Peyer's patch (tissue), 4 donors: ENCODE results near the gene YIF1A. TPM values are rescaled to one million over a fixed set of nuclear protein-coding genes. Genes with fewer than 3 reads are reported as not detected.
A peak's percentile ranks its signal among the peaks of the same experiment; 100 is the strongest.

Source experiments
- DNase-seq, 3 donors: peaks; one replicate each; pipeline ENCODE4 v3.0.0-alpha.2; 2017 to 2019
- H3K27ac ChIP-seq, 4 donors: fragments of 200-600 bp; sonication (generic); one replicate each; pipeline ENCODE4 v1.5.1; 2016 to 2019
- H3K27me3 ChIP-seq, 2 donors: fragments of 200-600 bp; sonication (generic); one replicate each; pipeline ENCODE4 v1.5.1; 2019
- H3K36me3 ChIP-seq, 3 donors: fragments of 200-600 bp; sonication (generic); one replicate each; pipeline ENCODE4 v1.5.1; 2016 to 2019
- H3K4me1 ChIP-seq, 4 donors: fragments of 200-600 bp; sonication (generic); one replicate each; pipeline ENCODE4 v1.5.1; 2016 to 2019
- H3K4me3 ChIP-seq, 4 donors: fragments of 200-600 bp; sonication (generic); 1 replicate in 3 of 4; 2 replicates in 1 of 4; pipeline ENCODE4 v1.5.1; 2016 to 2019; ENCODE audit warnings: mild to moderate bottlenecking in 1 of 4
- H3K9me3 ChIP-seq, 4 donors: fragments of 200-600 bp; sonication (generic); one replicate each; pipeline ENCODE4 v1.5.1; 2016 to 2019; ENCODE audit warnings: mild to moderate bottlenecking in 1 of 4
- CTCF ChIP-seq, 6 experiments: fragments of 450-650 bp in 4 of 6; fragments of 200-600 bp in 2 of 6; sonication (generic) in 1 of 6; IDR thresholded peaks; one replicate each; pipeline ENCODE4 v1.5.1; 2017 to 2019; ENCODE audit warnings: antibody characterized with exemption in 6 of 6, mild to moderate bottlenecking in 3 of 6, moderate library complexity in 1 of 6
- POLR2A ChIP-seq, 2 donors: fragments of 450-650 bp; IDR thresholded peaks; one replicate each; pipeline ENCODE4 v1.5.1; 2017; ENCODE audit warnings: antibody characterized with exemption in 2 of 2, mild to moderate bottlenecking in 2 of 2, moderate library complexity in 2 of 2
- total RNA-seq, 4 donors: library from RNA; depleted of rRNA; stranded (reverse); fragments of >200 nt; gene quantifications; one replicate each; pipeline ENCODE4 v1.1.0, GENCODE V29; 2016

Gene YIF1A, protein sequence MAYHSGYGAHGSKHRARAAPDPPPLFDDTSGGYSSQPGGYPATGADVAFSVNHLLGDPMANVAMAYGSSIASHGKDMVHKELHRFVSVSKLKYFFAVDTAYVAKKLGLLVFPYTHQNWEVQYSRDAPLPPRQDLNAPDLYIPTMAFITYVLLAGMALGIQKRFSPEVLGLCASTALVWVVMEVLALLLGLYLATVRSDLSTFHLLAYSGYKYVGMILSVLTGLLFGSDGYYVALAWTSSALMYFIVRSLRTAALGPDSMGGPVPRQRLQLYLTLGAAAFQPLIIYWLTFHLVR
- total RNA-seq, result 100 to 1,000 TPM in 3 of 4 donors, 10 to 100 TPM in 1; 52.0 to 132 (median 115) TPM

DNA sequence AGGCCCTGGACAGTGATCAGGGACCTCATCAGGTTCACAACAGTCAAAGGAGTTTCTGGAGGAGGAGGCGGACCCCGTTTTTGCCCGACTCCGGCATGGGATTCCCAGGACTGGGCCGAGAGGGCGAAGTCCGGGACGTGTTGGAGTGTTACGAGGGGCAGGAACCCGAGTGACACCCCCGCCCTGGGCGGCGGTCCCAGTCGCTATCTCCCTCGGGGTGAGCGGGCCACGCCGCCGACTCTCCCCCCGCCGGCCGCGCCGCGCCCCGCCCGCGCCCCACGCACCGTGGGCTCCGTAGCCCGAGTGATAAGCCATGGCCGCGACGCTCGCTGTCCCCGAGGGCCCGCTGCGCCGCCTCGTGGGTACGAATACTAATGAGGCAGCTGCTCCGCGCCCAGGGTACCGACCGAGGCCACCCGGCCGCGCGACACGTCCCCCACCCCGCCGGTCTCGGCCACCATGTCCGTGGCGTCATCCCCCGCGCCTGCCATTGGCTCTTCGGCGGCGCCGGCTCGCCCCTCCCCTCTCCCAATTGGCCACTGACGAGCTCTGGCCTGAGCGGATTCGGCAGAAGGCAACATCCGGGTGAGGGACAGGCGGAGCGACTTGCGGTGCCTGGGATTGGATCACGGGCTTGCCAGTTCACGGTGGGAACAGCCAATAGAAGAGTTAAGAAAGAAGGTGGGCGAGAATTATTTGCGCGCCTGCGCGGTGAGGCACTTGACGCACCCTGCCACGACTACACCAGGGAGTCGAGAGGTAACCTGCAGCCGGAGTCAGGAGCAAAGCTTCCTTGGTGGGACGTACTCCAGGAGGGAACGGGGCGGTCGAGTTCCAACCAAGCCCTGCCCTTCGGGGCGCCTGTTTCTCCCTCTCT is at the start of gene YIF1A:
YIF1A (minus strand) TSS at position 473 of the 877 bp plus-strand sequence; CDS start at position 315, 158 bp downstream.
- H3K4me3 ChIP-seq, result peak within 1 kb of the TSS; percentile 85 to 98 (median 93)
- peaks cover 0 to 16% (median 0%) of the 10 kb centered on the region in 3 donors for H3K36me3 ChIP-seq
- TF ChIP-seq POLR2A (IDR thresholded peaks at IDR 0.05) (peak; percentile 79 to 83), CTCF (IDR thresholded peaks at IDR 0.05) (peak in 2 of 6 experiments; percentile 4 to 9)
- peak; percentile 96 to 99 (median 98) for DNase-seq
- H3K27me3 ChIP-seq, result peaks cover 0 to 10% of the 10 kb centered on the region in 2 donors
- H3K4me1 ChIP-seq, result peaks cover 0 to 30% (median 21%) of the 10 kb centered on the region in 4 donors
- H3K27ac ChIP-seq, result peak within 1 kb of the TSS; percentile 96 to 99 (median 98)
- no peaks in the 10 kb centered on the region for H3K9me3 ChIP-seq

DNA sequence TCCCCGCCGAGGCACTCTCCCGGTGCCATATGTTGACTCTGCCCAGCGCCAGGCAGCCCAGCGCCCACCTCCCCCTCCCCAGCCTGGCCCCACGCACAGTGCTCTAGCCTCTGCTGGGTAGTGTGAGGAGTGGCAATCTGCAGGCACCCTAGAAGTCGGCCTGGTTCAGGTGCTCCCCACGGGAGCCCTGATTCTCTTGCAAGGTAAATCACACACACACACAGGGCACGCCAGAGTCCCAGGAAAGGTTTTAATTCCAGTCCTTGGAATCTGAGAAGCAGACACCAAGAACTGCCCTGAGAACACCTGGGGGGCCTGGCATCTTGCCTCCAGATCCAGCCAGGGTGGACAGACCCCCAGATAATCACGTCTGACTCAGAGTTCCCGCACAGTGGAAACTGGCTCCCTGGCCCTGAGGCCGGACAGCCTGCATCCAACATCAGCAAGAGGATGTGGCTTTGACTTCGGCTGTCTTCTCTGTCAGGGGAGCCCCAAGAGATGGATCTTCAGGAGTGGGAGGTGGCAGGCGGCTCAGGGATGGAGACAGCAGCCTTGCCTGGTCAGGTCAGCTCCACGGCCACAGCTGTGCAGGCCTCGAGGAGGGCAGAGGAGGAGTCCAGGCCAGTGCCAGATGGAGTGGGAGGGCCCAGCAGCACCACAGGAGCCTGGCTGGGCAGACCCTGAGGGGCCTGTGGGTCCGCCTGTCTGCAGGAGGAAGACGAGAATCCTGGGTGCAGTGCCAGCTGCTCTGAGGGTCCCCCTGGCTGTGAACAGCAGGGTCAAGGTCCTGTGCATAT is 48.4 kb upstream of the YIF1A start:
- peaks cover 0 to 68% (median 0%) of the 10 kb centered on the region in 3 donors for H3K36me3 ChIP-seq
- TF ChIP-seq CTCF (IDR thresholded peaks at IDR 0.05) (no peak), POLR2A (IDR thresholded peaks at IDR 0.05) (no peak)
- no peaks in the 10 kb centered on the region for H3K9me3 ChIP-seq
- no peaks in the 10 kb centered on the region for H3K27me3 ChIP-seq
- peaks cover 5 to 31% (median 19%) of the 10 kb centered on the region in 4 donors for H3K4me1 ChIP-seq
- DNase-seq, result no peak
- no peak overlapping the region for H3K4me3 ChIP-seq
- peak overlapping the region in 3 of 4 donors; percentile 61 to 72 (median 67) for H3K27ac ChIP-seq

GRCh38 chr11:66336234-66337102 is 47.5 kb upstream of the YIF1A start, which contains the start of gene RIN1:
TSS of gene RIN1 (minus strand) at chr11:66336434. CDS start at chr11:66336402, 32 bp downstream.
- Histone ChIP-seq H3K4me3 (peak within 1 kb of the TSS; percentile 42 to 92 (median 61)), H3K27me3 (no peaks in the 10 kb centered on the region), H3K4me1 (peaks cover 5 to 31% (median 19%) of the 10 kb centered on the region in 4 donors), H3K27ac (peak within 1 kb of the TSS; percentile 61 to 81 (median 70)), H3K36me3 (peaks cover 0 to 69% (median 0%) of the 10 kb centered on the region in 3 donors), H3K9me3 (no peaks in the 10 kb centered on the region)
- peak; percentile 26 to 45 for TF ChIP-seq POLR2A (IDR thresholded peaks at IDR 0.05)
- TF ChIP-seq CTCF (IDR thresholded peaks at IDR 0.05), result peak in 2 of 6 experiments; percentile 19 to 27
- peak; percentile 44 to 79 (median 73) for DNase-seq

GRCh38 chr11:66335531-66336233 is 46.7 kb upstream of the YIF1A start:
- H3K4me1 ChIP-seq, result peaks cover 5 to 31% (median 19%) of the 10 kb centered on the region in 4 donors
- no peak for DNase-seq
- no peaks in the 10 kb centered on the region for H3K27me3 ChIP-seq
- H3K9me3 ChIP-seq, result no peaks in the 10 kb centered on the region
- H3K27ac ChIP-seq, result peak overlapping the region; percentile 61 to 81 (median 70)
- TF ChIP-seq POLR2A (IDR thresholded peaks at IDR 0.05) (no peak), CTCF (IDR thresholded peaks at IDR 0.05) (no peak)
- peak overlapping the region; percentile 42 to 92 (median 61) for H3K4me3 ChIP-seq
- H3K36me3 ChIP-seq, result peaks cover 0 to 62% (median 0%) of the 10 kb centered on the region in 3 donors
